GM12873 (cell line): ENCODE data around the gene CP.

ENCODE experiments used
- TF ChIP-seq, protein P1 (sequence below): IDR thresholded peaks from 2 replicates; pipeline ENCODE4 v1.5.1; 2012; ENCODE audit warnings: low read depth, mild to moderate bottlenecking, moderate library complexity, low read length, control low read depth; ENCODE audit not compliant: insufficient read depth; ENCODE audit errors: missing control alignments

CP gene

DNA sequence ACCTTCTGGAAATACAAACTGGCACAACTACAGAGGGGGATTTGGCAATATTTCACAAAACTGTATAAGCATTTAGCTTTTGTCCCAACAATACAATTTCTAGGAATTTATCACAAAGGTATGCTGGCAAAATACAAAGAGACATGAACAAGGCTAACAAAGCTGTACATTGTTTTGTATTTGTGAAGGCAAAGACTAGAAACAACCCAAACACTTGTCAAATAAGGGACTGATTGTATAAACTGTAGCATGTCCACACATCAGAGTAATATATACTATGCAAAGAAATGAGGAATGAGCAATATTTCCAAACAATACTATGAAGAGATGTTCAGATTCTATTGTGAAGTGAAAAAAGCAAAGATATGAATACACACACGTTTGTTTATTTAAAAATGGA lies 26.4 kb downstream of the CP start:
- TF ChIP-seq, protein P1, sequence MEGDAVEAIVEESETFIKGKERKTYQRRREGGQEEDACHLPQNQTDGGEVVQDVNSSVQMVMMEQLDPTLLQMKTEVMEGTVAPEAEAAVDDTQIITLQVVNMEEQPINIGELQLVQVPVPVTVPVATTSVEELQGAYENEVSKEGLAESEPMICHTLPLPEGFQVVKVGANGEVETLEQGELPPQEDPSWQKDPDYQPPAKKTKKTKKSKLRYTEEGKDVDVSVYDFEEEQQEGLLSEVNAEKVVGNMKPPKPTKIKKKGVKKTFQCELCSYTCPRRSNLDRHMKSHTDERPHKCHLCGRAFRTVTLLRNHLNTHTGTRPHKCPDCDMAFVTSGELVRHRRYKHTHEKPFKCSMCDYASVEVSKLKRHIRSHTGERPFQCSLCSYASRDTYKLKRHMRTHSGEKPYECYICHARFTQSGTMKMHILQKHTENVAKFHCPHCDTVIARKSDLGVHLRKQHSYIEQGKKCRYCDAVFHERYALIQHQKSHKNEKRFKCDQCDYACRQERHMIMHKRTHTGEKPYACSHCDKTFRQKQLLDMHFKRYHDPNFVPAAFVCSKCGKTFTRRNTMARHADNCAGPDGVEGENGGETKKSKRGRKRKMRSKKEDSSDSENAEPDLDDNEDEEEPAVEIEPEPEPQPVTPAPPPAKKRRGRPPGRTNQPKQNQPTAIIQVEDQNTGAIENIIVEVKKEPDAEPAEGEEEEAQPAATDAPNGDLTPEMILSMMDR = no peak

DNA sequence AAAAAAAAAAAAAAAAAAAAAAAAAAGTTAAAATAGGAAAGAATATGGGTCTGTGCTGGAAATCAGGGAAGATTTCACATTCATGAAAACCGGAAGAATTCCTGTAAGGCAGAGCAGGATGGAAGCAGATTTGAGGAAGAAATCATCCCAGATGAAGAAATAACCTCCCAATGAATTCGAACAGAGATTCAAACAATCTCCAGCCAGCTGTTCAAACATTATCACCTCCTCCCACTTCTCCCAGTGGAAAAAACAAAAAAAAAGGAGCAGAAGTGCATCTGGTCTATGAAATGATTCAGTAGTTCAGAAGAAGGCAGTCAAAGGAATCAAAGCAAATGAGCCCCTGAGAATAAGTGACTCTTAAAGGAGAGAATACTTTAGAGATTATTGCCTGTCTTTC lies 33.1 kb downstream of the CP start:
- TF ChIP-seq, protein P1 = no peak

GRCh38 chr3:149186721-149187120 lies 34.9 kb downstream of the CP start:
- TF ChIP-seq, protein P1 = no peak

DNA sequence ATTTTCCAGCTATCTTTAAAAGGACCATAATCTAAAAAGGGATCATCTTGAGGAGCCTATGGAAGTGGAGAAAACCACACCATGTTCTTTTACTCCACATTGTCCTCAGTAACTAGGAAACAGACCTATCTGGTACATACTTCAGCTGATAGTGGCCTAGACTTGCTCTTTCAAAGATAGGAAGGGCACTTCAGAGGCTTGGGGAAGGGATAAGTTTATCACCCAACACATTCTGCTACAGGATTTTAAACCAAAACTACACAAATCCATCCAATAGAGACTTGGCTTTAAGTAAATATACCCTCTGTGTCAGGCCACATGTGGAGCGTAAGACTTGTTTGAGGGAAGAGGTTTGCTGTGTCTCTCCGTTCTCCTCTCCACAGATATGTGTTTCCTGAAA lies 35.4 kb downstream of the CP start:
- TF ChIP-seq, protein P1 = no peak

GRCh38 chr3:149181182-149181581 lies 40.4 kb downstream of the CP start:
- TF ChIP-seq, protein P1 = no peak

GRCh38 chr3:149180057-149180573 lies 41.5 kb downstream of the CP start:
- TF ChIP-seq, protein P1 = no peak

GRCh38 chr3:149179220-149179619 lies 42.4 kb downstream of the CP start:
- TF ChIP-seq, protein P1 = no peak
